GM18519 (cell line): Measurements from ENCODE around the gene CPSF6.

Experiments
- ATAC-seq: cut with Tn5 transposase; IDR thresholded peaks from one replicate; pipeline ENCODE4 v1.9.1; 2021; ENCODE audit warnings: mild to moderate bottlenecking, moderate library complexity; ENCODE audit not compliant: unreplicated experiment, low FRiP score

CPSF6 gene

GRCh38 chr12:69318225-69318624 lies 78.9 kb downstream of the CPSF6 start:
- no peak for ATAC-seq

- no peak for ATAC-seq
Measured at GRCh38 chr12:69321351-69321750, 82.0 kb downstream of the CPSF6 start.
